Fibroblast of the conjunctiva (primary cell): ENCODE measurements around the gene OCSTAMP.

Experiments used
- DNase-seq: peaks from one replicate; pipeline ENCODE4 v3.0.0-alpha.2; 2010; ENCODE audit warnings: low read depth

Gene OCSTAMP

GRCh38 chr20:46552460-46553420 is 2.3 kb upstream of the OCSTAMP start:
- DNase-seq, result no peak

DNA sequence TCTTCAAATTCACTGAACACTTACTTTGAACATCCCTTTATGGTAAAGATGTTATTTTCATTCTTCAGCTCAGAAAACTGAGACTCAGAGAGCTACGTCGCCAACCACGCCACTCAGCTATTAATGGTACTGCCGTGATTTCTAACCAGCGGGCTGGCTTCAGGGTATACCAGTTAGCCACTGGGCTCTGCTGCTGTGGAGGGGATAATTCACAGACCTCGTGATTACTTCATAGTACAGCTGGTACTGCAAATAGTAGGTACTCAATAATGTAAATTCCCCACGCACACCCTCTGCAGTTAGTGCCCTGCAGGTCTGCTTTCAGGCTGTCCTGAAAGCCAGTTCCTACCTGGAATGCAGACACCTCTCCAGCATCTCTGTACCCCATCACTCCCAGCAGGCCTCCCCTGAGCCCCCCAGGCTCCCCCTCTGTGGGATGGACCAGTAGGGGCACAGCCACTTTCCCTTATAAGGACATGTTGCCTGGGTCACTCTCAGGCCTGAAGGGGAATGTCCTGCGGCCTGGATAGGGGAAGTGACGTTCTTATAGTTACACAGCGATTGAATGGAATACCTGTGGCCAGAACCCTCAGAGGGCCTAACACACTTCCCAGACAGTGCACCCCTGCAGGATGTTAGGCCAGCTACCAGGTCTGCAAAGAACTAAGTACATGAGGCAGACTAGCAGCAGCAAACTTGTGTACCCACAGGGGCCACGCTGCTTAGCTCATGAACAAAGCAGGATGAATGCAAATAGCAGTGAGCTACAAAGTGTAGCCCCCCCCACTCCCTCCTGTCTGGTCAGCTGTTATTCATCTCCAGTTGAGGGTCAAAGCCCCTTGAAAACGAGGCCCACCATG is 1.3 kb upstream of the OCSTAMP start:
- DNase-seq, result no peak

DNA sequence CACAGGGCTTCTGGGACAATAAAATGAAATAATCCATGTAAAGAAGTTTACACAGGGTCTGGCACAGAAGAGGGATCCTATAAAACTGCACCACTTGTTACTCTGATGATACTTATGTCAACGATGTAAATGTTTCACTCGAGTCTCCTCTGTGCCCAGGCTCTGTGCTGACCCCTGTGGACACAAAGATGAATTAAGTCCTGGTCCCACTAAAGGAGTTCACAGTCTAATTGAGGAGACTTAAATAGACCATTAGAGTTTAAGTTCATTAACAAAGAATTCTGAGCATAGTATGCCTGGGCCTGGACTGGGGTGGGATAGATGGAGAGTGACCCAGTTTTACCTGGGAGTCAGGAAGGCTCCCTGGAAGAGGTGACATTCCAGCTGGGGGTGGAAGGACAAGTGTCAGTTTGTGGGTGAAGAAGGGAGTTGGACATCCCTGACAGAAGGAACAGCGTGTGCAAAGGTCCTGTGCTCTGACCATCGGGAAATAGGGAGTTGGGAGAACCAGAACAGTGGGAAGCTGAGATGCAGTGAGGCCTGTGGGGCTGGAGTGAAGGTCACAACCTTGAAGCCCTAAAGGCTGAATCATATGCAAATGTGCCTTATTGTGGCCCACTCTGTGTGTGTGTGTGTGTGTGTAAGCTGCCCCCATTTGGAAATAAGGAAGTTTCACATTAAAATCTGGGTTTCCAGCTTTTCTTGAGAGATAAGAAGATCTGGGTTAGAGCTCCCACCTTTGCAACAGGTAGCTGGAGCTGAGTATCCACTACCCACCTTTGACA is 1.1 kb downstream of the OCSTAMP start:
- DNase-seq, result no peak

- no peak for DNase-seq
Measured at GRCh38 chr20:46548688-46549087, 1.8 kb downstream of the OCSTAMP start.

DNA sequence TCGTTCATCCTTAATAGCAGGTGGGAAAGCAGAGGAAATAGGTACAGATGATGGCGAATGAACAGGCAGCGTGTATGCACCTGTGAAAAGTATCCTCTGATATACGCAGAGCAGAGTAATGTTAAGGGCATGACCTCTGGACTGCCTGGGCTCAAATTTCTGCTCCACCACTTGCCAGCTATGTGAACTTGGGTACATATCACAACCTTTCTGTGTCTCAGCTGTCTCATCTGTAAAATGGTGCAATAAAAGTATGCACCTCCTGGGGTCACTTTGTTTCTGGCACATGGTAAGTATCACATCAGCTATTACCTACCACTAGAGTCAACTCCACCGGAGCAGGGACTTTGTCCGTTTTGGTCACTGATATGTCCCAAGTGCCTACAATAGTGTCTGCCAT is 2.5 kb downstream of the OCSTAMP start:
- DNase-seq, result no peak

DNA sequence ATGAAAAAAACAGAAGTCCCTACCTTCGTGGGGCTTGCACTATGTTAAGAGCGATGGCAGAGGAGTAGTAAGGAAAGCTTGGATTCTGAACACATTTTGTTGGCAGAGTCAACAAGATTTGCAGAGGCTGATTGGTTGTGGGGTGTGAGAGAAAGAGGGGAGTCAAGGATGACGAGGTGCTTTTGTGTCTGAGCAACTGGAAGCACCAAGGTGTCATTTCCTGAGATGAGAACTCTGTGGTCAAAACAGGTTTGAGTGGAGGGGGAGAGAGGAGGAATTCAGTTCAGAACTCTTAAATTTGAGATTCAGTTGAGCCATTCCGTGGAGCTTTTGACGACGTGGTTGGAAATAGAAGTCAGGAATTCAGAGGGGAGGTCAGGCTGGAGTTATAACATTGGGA is 3.5 kb downstream of the OCSTAMP start:
- DNase-seq, result no peak

DNA sequence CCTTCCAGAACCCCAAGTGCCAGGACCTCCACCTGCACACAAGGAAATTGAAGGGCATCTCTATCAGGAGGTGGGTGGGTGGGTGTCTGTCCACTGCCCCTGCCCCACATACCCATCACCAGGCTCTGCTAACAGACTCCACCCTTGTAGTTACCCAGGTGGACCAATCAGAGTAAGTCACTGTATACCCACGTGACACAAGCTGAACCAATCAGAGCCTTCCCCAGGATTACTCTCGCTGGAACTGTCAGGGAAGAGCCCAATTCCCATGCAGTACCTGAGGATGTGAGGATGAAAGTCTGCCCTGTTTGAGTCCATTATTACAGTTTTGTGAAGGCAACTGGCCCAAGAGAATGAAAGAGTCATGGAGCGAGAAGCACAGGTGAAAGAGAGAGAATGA is 4.2 kb downstream of the OCSTAMP start:
- no peak for DNase-seq

DNA sequence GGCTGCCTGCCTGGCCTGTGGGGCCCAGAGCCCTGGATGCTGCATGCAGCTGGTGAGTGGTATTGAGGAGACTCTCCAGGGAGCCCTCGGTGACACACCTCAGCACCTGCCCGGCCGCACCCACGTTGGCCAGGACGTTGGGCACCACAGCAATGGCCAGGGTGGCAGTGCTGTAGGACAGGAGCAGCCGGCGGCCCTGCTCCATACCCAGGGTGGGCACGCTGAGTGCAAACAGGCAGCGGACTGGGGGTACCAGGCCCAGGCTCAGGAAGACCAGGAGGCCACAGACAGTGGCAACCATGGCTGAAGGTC is 4.7 kb downstream of the OCSTAMP start:
- DNase-seq, result no peak

- peak; percentile 26 for DNase-seq
Measured at GRCh38 chr20:46545077-46545826, 5.2 kb downstream of the OCSTAMP start.

- DNase-seq, result no peak
Measured at GRCh38 chr20:46544576-46544975, 5.9 kb downstream of the OCSTAMP start.

DNA sequence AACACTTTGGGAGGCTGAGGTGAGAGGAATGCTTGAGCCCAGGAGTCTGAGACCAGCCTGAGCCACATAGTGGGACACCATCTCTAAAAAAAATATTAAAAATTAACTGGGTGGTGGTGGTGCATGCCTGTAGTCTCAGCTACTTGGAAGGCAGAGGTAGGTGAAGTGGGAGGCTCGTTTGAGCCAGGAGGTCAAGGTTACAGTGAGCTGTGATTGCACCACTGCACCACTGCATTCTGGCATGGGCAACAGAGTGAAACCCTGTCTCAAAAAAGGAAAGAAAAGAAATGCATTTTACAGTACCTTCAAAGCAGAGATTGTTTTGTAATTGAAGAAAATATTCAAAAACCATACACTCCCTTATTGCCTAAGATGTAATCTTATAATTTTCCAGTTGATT is 6.5 kb downstream of the OCSTAMP start:
- no peak for DNase-seq

DNA sequence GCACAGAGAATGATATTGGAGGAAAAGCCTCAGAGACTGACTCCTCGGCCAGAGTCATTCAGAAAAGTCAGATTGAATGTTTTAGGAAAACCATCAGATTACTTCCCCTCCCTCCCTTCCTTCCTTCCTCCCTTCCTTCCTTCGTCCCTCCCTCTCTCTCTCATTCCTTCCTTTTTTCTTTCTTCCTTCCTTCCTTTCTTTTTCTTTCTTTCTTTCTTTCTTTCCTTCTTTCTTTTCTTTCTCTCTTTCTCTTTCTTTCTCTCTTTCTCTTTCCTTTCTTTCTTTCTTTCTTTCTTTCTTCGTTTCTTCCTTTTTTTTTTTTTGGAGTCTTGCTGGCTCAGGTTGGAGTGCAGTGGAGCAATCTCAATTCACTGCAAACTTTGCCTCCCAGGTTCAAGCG is 7.4 kb downstream of the OCSTAMP start:
- no peak for DNase-seq

DNA sequence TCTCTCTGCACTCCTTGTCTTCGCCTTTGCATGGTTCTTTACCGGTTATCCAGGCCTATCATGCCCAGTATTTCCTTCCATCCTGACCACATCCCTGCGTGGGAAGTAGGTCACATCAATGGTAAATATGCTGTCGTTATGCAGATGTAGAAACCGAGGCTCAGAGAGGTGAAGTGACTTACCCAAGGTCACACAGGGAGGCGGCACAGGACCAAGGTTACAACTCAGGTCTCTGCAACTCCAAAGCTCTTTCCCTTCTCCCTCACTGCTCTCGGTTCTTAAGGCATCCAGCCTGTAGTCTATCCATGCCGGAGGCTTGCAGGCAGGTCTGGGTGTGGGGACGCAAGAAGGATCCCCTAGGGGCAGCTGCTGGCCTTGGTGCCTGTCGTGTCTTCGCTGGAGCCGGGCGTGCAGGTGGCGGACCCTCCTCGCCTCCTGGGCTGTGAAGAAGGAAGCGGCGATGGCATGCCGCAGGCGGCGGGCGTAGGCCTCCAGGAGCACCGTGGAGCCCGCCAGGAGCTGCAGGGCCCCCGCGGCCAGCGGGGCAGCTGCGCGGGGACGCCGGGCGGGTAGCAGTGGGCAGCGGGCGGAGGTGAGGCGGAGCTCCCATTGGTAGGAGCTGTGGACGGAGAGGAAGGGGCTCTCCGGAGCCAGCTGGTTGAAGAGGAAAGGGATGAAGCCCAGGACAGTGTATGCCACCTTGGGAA is 9.1 kb downstream of the OCSTAMP start:
- DNase-seq, result no peak

DNA sequence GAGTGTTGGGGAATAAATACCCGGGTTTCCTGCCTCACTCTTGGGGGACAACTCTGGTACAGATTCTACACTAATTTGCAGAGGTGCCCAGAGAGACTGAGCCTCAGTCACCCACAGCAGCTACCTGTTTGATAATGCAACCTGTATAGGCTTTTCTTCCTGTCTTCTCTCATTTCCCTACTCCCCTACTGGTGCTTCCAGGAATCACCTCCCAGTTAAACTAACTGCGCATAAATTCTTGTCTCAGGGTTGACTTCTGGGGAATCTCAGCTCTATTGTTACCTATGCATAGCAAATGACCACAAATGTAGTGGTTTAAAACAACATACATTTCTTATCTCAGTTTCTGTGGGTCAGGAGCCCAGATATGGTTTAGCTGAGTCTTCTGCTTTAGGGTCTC is 11.3 kb downstream of the OCSTAMP start:
- no peak for DNase-seq

- DNase-seq, result no peak
Measured at GRCh38 chr20:46530640-46531039, 19.8 kb downstream of the OCSTAMP start.

DNA sequence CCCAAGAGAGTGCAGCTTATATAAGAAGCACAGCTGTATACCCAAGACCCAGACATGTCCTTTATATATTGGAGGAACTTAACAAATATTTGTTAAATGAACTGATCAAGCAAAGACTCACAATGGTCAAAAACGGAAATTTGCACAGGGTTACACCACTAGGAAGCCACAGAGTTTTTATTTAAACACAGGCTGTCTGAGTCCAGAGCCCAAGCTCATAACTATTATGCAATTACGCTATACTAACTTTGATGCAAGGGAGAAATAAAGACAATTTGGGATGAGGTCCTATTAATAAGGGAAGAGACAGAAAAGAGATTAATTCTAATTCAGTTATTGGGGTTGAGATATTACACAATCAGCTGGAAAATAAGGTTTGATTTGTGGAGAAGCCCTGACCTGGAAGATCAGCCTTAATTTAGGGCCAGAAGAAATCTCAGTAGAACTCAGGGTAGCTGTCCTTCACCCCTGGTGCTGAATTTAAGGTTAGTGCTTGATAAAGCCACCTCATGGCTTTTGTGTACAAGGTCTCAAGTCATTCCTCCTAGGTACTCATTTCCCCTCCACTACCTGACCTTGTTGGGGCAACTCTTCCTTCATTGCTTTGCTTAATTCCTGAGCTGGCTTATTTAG is 26.6 kb downstream of the OCSTAMP start:
- DNase-seq, result no peak

GRCh38 chr20:46523108-46523507 is 27.3 kb downstream of the OCSTAMP start:
- DNase-seq, result no peak

DNA sequence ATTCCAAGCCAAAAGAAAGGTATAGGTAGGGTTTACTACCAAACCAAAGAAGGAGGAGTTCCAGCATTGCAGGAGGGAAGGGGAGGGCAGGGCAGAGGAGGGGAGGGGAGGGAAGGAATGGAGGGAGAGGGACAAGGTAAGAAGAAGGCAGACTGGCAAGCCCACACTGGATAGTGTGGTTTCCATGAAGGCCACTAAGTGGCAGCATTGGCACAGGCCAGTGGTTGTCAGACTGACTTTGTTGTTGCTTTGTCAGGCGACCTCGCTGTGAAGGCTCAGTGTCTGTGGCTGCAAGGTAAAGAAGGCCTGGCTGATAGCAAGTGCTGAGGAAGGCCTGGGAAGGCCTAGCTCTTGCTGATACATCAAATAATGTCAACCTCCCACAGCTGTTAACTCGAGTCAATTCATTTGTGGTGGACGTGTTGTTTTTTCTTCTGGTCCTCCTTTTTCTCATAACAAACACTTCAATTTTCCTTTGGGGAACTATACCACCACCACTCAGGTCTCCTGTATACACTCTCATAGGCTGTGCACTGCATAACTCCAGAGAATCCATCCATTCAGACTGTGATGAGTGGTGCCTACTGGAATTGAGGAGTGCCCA is 29.4 kb downstream of the OCSTAMP start:
- DNase-seq, result peak; percentile 39

- no peak for DNase-seq
Measured at GRCh38 chr20:46520540-46520939, 29.9 kb downstream of the OCSTAMP start.

DNA sequence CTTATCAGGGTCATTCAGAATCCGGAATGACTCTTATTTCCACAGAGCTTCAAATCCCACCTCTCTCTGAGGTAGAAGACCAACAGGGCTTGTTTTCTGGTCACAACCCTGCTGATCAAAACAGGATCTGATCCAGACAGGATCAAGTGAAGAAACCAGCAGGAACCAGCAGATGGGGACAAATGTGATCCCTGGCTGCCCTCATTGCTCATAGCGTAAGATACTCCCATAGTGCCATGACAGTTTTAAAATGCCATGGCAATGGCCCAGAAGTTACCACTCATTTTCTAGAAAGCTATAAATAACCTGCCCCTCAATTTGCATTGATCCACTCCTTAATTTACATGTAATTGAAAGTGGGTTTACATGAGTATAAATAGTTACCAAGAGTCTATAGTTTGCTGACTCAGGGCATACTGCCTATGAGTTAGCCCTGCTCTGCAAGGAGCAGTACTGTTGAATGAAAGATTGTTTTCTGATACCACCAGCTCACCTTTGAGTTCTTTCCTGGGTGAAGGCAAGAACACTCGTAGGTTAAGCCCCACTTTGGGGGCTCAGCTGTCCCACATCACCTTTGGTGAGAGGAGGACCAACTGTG is 30.9 kb downstream of the OCSTAMP start:
- DNase-seq, result no peak
